Measurements from ENCODE around the gene GAST.

DNA sequence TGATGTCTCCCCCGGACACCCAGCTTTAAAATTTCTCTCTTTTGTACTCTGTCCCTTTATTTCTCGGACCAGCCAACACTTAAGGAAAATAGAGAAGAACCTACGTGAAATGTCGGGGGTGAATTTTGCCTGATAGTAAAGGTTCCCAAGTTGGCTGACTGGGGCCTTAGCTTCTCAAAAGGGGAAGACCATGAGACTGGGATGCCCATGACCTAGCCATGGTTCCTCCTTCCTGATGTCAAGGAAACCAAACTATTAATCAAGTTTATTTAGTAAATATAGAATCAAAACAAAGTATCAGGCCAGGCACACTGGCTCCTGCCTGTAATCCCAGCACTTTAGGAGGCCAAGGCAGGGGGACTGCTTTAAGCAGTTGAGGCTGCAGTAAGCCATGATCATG, 25.9 kb upstream of the GAST start:
- TF ChIP-seq, protein P1, sequence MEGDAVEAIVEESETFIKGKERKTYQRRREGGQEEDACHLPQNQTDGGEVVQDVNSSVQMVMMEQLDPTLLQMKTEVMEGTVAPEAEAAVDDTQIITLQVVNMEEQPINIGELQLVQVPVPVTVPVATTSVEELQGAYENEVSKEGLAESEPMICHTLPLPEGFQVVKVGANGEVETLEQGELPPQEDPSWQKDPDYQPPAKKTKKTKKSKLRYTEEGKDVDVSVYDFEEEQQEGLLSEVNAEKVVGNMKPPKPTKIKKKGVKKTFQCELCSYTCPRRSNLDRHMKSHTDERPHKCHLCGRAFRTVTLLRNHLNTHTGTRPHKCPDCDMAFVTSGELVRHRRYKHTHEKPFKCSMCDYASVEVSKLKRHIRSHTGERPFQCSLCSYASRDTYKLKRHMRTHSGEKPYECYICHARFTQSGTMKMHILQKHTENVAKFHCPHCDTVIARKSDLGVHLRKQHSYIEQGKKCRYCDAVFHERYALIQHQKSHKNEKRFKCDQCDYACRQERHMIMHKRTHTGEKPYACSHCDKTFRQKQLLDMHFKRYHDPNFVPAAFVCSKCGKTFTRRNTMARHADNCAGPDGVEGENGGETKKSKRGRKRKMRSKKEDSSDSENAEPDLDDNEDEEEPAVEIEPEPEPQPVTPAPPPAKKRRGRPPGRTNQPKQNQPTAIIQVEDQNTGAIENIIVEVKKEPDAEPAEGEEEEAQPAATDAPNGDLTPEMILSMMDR (IDR thresholded peaks at IDR 0.05): no peak
- TF ChIP-seq EZH2 (IDR thresholded peaks at IDR 0.05): no peak
